CD14-positive monocyte (primary cell): Measurements from ENCODE around the gene APOB. TPM values are rescaled to one million over a fixed set of nuclear protein-coding genes. Genes with fewer than 3 reads are reported as not detected.

Experiments
- DNase-seq, 3 donors: peaks; one replicate each; pipeline ENCODE4 v3.0.0-alpha.2; 2011 to 2022
- H2AFZ ChIP-seq: 2 replicates; pipeline ENCODE4 v1.6.0; 2012; ENCODE audit warnings: mild to moderate bottlenecking, low read depth, low read length, inconsistent platforms; ENCODE audit not compliant: insufficient read depth, poor library complexity, severe bottlenecking
- H3K27ac ChIP-seq, 2 donors: 1 replicate in 1 of 2; 2 replicates in 1 of 2; pipeline ENCODE4 v1.5.1; 2012 to 2013; ENCODE audit warnings: low read length in 2 of 2, control low read depth in 1 of 2, inconsistent platforms in 1 of 2, low read depth in 1 of 2, mild to moderate bottlenecking in 1 of 2
- H3K27me3 ChIP-seq, 2 donors: one replicate each; pipeline versions ENCODE4 v1.6.0 to v1.6.1; 2011 to 2013; ENCODE audit warnings: low read length in 2 of 2; ENCODE audit not compliant: control insufficient read depth in 2 of 2, insufficient read depth in 2 of 2
- H3K36me3 ChIP-seq, 2 donors: replicated peaks in 1 of 2; 1 replicate in 1 of 2; 2 replicates in 1 of 2; pipeline versions ENCODE4 v1.5.1 to v1.6.1; 2012 to 2013; ENCODE audit warnings: low read length in 2 of 2, control low read depth in 1 of 2, inconsistent platforms in 1 of 2, mild to moderate bottlenecking in 1 of 2; ENCODE audit not compliant: insufficient read depth in 2 of 2, control insufficient read depth in 1 of 2
- H3K4me1 ChIP-seq, 2 donors: 1 replicate in 1 of 2; 2 replicates in 1 of 2; pipeline versions ENCODE4 v1.5.1 to v1.6.1; 2012 to 2013; ENCODE audit warnings: low read length in 2 of 2, control low read depth in 1 of 2, inconsistent platforms in 1 of 2, mild to moderate bottlenecking in 1 of 2, moderate library complexity in 1 of 2; ENCODE audit not compliant: insufficient read depth in 2 of 2, control insufficient read depth in 1 of 2
- H3K4me2 ChIP-seq: replicated peaks from 2 replicates; pipeline ENCODE3; 2012; ENCODE audit warnings: low read length, moderate library complexity, mild to moderate bottlenecking; ENCODE audit not compliant: poor library complexity, severe bottlenecking; ENCODE audit errors: extremely low read depth
- H3K4me3 ChIP-seq, 3 experiments: fragments of 200-600 bp in 1 of 3; sonication (generic) in 1 of 3; replicated peaks in 1 of 3; 1 replicate in 2 of 3; 2 replicates in 1 of 3; pipeline ENCODE4 v1.5.1; 2011 to 2013; ENCODE audit warnings: low read length in 3 of 3, mild to moderate bottlenecking in 3 of 3, control low read depth in 2 of 3, low read depth in 2 of 3, inconsistent platforms in 1 of 3, moderate library complexity in 1 of 3
- H3K79me2 ChIP-seq: 2 replicates; pipeline ENCODE4 v1.6.0; 2012; ENCODE audit warnings: mild to moderate bottlenecking, control low read depth, inconsistent platforms, low read length, moderate library complexity; ENCODE audit not compliant: insufficient read depth
- H3K9ac ChIP-seq: 2 replicates; pipeline ENCODE4 v1.6.0; 2017; ENCODE audit warnings: low read length, mild to moderate bottlenecking; ENCODE audit not compliant: insufficient read depth, poor library complexity, severe bottlenecking
- H3K9me3 ChIP-seq, 2 donors: replicated peaks in 1 of 2; 1 replicate in 1 of 2; 2 replicates in 1 of 2; pipeline versions ENCODE4 v1.5.1 to v1.6.1; 2012 to 2013; ENCODE audit warnings: low read length in 2 of 2, control low read depth in 1 of 2; ENCODE audit not compliant: control insufficient read depth in 1 of 2, insufficient read depth in 1 of 2
- H4K20me1 ChIP-seq: 2 replicates; pipeline ENCODE4 v1.6.0; 2012; ENCODE audit warnings: mild to moderate bottlenecking, low read length, control low read depth, moderate library complexity; ENCODE audit not compliant: insufficient read depth
- H3K27ac Mint-ChIP-seq, 7 donors: one replicate each; pipeline ENCODE4 v1.8.0; 2020; ENCODE audit warnings: mild to moderate bottlenecking in 7 of 7, mixed read lengths in 7 of 7, moderate library complexity in 6 of 7, inconsistent platforms in 2 of 7
- H3K27me3 Mint-ChIP-seq, 3 donors: one replicate each; pipeline ENCODE4 v1.8.0; 2021 to 2022; ENCODE audit warnings: low read depth in 3 of 3, mild to moderate bottlenecking in 3 of 3, mixed read lengths in 3 of 3, moderate library complexity in 3 of 3, inconsistent platforms in 1 of 3
- H3K36me3 Mint-ChIP-seq, 2 donors: one replicate each; pipeline ENCODE4 v1.8.0; 2020; ENCODE audit warnings: mixed read lengths in 2 of 2, inconsistent platforms in 1 of 2, mild to moderate bottlenecking in 1 of 2
- H3K4me1 Mint-ChIP-seq: one replicate; pipeline ENCODE4 v1.8.0; 2020; ENCODE audit warnings: mild to moderate bottlenecking, mixed read lengths
- H3K4me3 Mint-ChIP-seq, 2 donors: one replicate each; pipeline ENCODE4 v1.8.0; 2020; ENCODE audit warnings: mild to moderate bottlenecking in 2 of 2, mixed read lengths in 2 of 2, moderate library complexity in 1 of 2
- H3K9me3 Mint-ChIP-seq, 7 donors: one replicate each; pipeline ENCODE4 v1.8.0; 2020 to 2022; ENCODE audit warnings: mixed read lengths in 7 of 7, mild to moderate bottlenecking in 6 of 7, moderate library complexity in 6 of 7, inconsistent platforms in 2 of 7
- WGBS: methylation state at CpG from one replicate; pipeline ENCODE4 v1.1.5; 2013; ENCODE audit warnings: missing lambda C conversion rate; ENCODE audit not compliant: insufficient coverage; 5-methylcytosine and 5-hydroxymethylcytosine counted together
- intact Hi-C, 2 donors: fragments of 100-400 bp; cut with micrococcal nuclease; formaldehyde crosslinking; loops; one replicate each; pipeline versions ENCODE4 v1.15.0 to v1.15.1; 2023
- polyA plus RNA-seq, 3 donors: library from polyadenylated mRNA; depleted of rRNA in 1 of 3; unstranded in 2 of 3; stranded (reverse) in 1 of 3; fragments of 300-500 nt in 2 of 3; fragments of >200 nt in 1 of 3; fragmentation: Illumina TruSeq in 2 of 3; gene quantifications; 1 replicate in 2 of 3; 2 replicates in 1 of 3; pipeline ENCODE4 v1.2.3, GENCODE V29; 2012 to 2021
- TF ChIP-seq, protein P1 (sequence below): fragments of 200-600 bp; IDR thresholded peaks from one replicate; pipeline ENCODE4 v1.8.0; 2022; ENCODE audit warnings: antibody characterized with exemption, mild to moderate bottlenecking

APOB gene
- polyA plus RNA-seq, 3 donors, result 0.02 TPM; not detected in 2

DNA sequence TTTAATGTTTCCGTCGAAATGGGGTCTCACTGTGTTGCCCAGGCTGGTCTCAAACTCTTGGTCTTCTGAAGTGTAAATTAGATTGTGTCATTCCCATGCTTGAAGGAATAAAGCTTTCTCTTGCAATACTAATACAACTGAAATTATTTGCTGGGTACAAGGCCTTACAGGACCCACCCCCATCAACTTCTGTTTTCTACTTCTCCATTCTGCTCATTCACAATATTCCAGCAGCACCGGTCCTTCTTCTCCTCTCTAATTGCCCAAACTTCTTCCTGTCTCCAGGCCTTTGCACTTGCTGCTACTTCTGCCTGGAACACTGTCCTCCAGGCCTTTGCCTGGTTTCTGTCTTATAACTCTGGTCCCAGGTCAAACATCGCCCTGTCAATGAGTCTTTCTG, 73.8 kb downstream of the APOB start:
- Histone ChIP-seq H3K27ac (no peak overlapping the region), H3K4me1 (peaks cover 0 to 3% of the 10 kb centered on the region in 2 donors), H3K4me3 (no peak overlapping the region), H3K9ac (no peak overlapping the region), H3K4me2 (no peak overlapping the region), H3K27me3 (no peaks in the 10 kb centered on the region), H3K9me3 (no peaks in the 10 kb centered on the region), H2AFZ (no peak overlapping the region), H4K20me1 (no peaks in the 10 kb centered on the region), H3K79me2 (no peaks in the 10 kb centered on the region), H3K36me3 (no peaks in the 10 kb centered on the region)
- Mint-ChIP-seq H3K36me3 (no peaks in the 10 kb centered on the region), H3K4me1 (peaks cover 6% of the 10 kb centered on the region), H3K9me3 (peaks cover 0 to 2% (median 0%) of the 10 kb centered on the region in 7 donors), H3K27ac (peak overlapping the region in 3 of 7 donors; percentile 14 to 60 (median 28)), H3K27me3 (peaks cover 4 to 12% (median 11%) of the 10 kb centered on the region in 3 donors), H3K4me3 (no peak overlapping the region)
- intact Hi-C loops, result no loop called here
- DNase-seq, result no peak
- 50% methylated on average over 2 of the region's 4 CpGs for WGBS
- TF ChIP-seq, protein P1, sequence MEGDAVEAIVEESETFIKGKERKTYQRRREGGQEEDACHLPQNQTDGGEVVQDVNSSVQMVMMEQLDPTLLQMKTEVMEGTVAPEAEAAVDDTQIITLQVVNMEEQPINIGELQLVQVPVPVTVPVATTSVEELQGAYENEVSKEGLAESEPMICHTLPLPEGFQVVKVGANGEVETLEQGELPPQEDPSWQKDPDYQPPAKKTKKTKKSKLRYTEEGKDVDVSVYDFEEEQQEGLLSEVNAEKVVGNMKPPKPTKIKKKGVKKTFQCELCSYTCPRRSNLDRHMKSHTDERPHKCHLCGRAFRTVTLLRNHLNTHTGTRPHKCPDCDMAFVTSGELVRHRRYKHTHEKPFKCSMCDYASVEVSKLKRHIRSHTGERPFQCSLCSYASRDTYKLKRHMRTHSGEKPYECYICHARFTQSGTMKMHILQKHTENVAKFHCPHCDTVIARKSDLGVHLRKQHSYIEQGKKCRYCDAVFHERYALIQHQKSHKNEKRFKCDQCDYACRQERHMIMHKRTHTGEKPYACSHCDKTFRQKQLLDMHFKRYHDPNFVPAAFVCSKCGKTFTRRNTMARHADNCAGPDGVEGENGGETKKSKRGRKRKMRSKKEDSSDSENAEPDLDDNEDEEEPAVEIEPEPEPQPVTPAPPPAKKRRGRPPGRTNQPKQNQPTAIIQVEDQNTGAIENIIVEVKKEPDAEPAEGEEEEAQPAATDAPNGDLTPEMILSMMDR, result no peak

DNA sequence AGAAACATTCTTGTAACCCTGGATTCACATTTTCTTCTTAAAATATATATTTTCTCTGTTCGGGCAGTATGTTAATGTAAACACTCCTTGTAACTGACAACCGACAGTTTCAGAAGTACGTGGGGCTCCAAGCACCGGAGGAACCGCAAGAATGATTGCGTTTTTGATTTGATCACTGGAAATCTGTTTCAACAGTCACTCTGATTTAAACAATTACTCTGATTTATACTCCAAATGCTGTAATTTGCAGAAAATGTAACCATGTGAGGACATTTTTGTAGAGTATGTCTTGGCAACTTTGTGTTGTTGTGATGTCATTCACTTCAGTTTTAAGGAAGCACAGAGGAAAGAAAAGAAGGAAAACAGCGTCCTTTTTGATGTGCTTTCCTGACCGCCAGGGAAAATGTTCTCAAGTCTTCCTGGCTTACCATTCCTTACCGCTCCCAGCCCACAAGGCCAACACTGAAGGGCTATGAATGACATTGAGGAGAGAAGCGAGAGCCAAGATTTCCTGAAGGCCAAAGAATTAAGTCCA, 77.7 kb downstream of the APOB start:
- Histone ChIP-seq H3K36me3 (no peaks in the 10 kb centered on the region), H3K79me2 (no peaks in the 10 kb centered on the region), H3K4me3 (no peak overlapping the region), H3K27ac (no peak overlapping the region), H3K4me2 (no peak overlapping the region), H2AFZ (no peak overlapping the region), H3K9me3 (no peaks in the 10 kb centered on the region), H3K27me3 (no peaks in the 10 kb centered on the region), H3K9ac (no peak overlapping the region), H3K4me1 (peaks cover 0 to 3% of the 10 kb centered on the region in 2 donors), H4K20me1 (no peaks in the 10 kb centered on the region)
- Mint-ChIP-seq H3K27ac (no peak overlapping the region), H3K27me3 (peaks cover 0 to 13% (median 12%) of the 10 kb centered on the region in 3 donors), H3K36me3 (no peaks in the 10 kb centered on the region), H3K9me3 (peaks cover 0 to under 1% (median 0%) of the 10 kb centered on the region in 7 donors), H3K4me3 (no peak overlapping the region), H3K4me1 (peaks cover 6% of the 10 kb centered on the region)
- WGBS, result 100% methylated on average over 1 of the region's 10 CpGs
- no peak for DNase-seq
- TF ChIP-seq, protein P1, result no peak
- intact Hi-C loops, result loop anchor here in 1 of 2 donors (10.0 kb wide), 1 partner anchor 181 kb away; no protein-coding TSS in a partner anchor
